Urothelium cell line (cell line): ENCODE measurements around the gene ATP2C2.
A peak's percentile ranks its signal among the peaks of the same experiment; 100 is the strongest.

Experiments
- DNase-seq: peaks from one replicate; pipeline ENCODE4 v3.0.0; 2011; ENCODE audit warnings: low spot score, mixed read lengths
- FAIRE-seq: peaks from 2 replicates; lab custom pipeline; 2011; peaks lifted over from hg19 to GRCh38; lab: Jason Lieb, UNC

ATP2C2 gene

GRCh38 chr16:84485255-84486010 lies 117.1 kb downstream of the ATP2C2 start:
- DNase-seq (no peak), FAIRE-seq (no peak)

GRCh38 chr16:84486126-84486525 lies 117.8 kb downstream of the ATP2C2 start:
- DNase-seq (no peak), FAIRE-seq (no peak)

GRCh38 chr16:84486551-84487235 lies 118.4 kb downstream of the ATP2C2 start:
- FAIRE-seq = no peak
- no peak for DNase-seq

- FAIRE-seq (no peak), DNase-seq (no peak)
Measured at GRCh38 chr16:84487358-84487757, 119.0 kb downstream of the ATP2C2 start.

GRCh38 chr16:84489131-84489530 lies 120.8 kb downstream of the ATP2C2 start:
- no peak for FAIRE-seq

GRCh38 chr16:84495506-84495905 lies 127.2 kb downstream of the ATP2C2 start:
- DNase-seq (no peak), FAIRE-seq (no peak)

More at GRCh38 chr16:84489131-84489530, 120.8 kb downstream of the ATP2C2 start:
- no peak for DNase-seq

- FAIRE-seq (no peak), DNase-seq (no peak)
Measured at GRCh38 chr16:84496991-84497390, 128.7 kb downstream of the ATP2C2 start.

GRCh38 chr16:84497418-84498222 lies 129.3 kb downstream of the ATP2C2 start:
- no peak for DNase-seq
- FAIRE-seq = no peak

- no peak for DNase-seq
- no peak for FAIRE-seq
Measured at GRCh38 chr16:84498223-84498610, 129.9 kb downstream of the ATP2C2 start.

- DNase-seq (no peak), FAIRE-seq (no peak)
Measured at GRCh38 chr16:84498859-84499620, 130.7 kb downstream of the ATP2C2 start.

GRCh38 chr16:84499638-84500037 lies 131.3 kb downstream of the ATP2C2 start:
- FAIRE-seq (no peak), DNase-seq (no peak)

- DNase-seq (no peak), FAIRE-seq (no peak)
Measured at GRCh38 chr16:84500531-84500930, 132.2 kb downstream of the ATP2C2 start.

GRCh38 chr16:84501077-84501735 lies 132.9 kb downstream of the ATP2C2 start:
- peak; percentile 88 for DNase-seq
- no peak for FAIRE-seq

- no peak for FAIRE-seq
- DNase-seq = no peak
Measured at GRCh38 chr16:84502075-84502474, 133.7 kb downstream of the ATP2C2 start.

GRCh38 chr16:84502581-84502980 lies 134.2 kb downstream of the ATP2C2 start:
- DNase-seq (no peak), FAIRE-seq (no peak)

- FAIRE-seq (no peak), DNase-seq (peak; percentile 21)
Measured at GRCh38 chr16:84503751-84504395, 135.5 kb downstream of the ATP2C2 start.

- peak; percentile 99 for DNase-seq
- peak; percentile 48 for FAIRE-seq
Measured at GRCh38 chr16:84504420-84505248, 136.3 kb downstream of the ATP2C2 start, which contains the start of gene MEAK7. Gene MEAK7 (minus strand): TSS chr16:84504659. CDS start chr16:84498086, 6,573 bp downstream.

GRCh38 chr16:84505249-84506187 lies 137.2 kb downstream of the ATP2C2 start:
- DNase-seq (no peak), FAIRE-seq (no peak)
